H9 (cell line): ENCODE data around the gene PPP1R1B. TPM values are rescaled to one million over a fixed set of nuclear protein-coding genes. Genes with fewer than 3 reads are reported as not detected.

Experiments used
- DNase-seq: peaks from one replicate; pipeline ENCODE4 v3.0.0-alpha.2; 2017
- H2AFZ ChIP-seq: one replicate; pipeline ENCODE4 v1.6.1; 2013; ENCODE audit warnings: mild to moderate bottlenecking, low read length, control low read depth, moderate library complexity
- H2AK5ac ChIP-seq: 2 replicates; pipeline ENCODE4 v1.6.1; 2013; ENCODE audit warnings: low read length, control low read depth, mixed read lengths; ENCODE audit not compliant: insufficient read length
- H2BK120ac ChIP-seq: one replicate; pipeline ENCODE4 v1.6.1; 2013; ENCODE audit warnings: low read depth, mild to moderate bottlenecking, low read length, control low read depth, inconsistent platforms; ENCODE audit not compliant: poor library complexity, severe bottlenecking
- H2BK12ac ChIP-seq: 2 replicates; pipeline ENCODE4 v1.6.1; 2013; ENCODE audit warnings: low read length, control low read depth, mixed read lengths, low read depth; ENCODE audit not compliant: insufficient read length
- H2BK15ac ChIP-seq: 2 replicates; pipeline ENCODE4 v1.6.1; 2013; ENCODE audit warnings: low read depth, low read length, control low read depth
- H2BK20ac ChIP-seq: one replicate; pipeline ENCODE4 v1.6.1; 2013; ENCODE audit warnings: low read depth, mild to moderate bottlenecking, low read length, control low read depth, inconsistent platforms; ENCODE audit not compliant: poor library complexity, severe bottlenecking
- H2BK5ac ChIP-seq: 2 replicates; pipeline ENCODE4 v1.6.1; 2013; ENCODE audit warnings: low read length, control low read depth, mixed read lengths; ENCODE audit not compliant: insufficient read length
- H3K14ac ChIP-seq: 2 replicates; pipeline ENCODE4 v1.6.1; 2013; ENCODE audit warnings: low read length, control low read depth; ENCODE audit not compliant: insufficient read depth
- H3K18ac ChIP-seq: 2 replicates; pipeline ENCODE4 v1.6.1; 2013; ENCODE audit warnings: low read depth, mild to moderate bottlenecking, mixed read lengths, low read length, control low read depth; ENCODE audit not compliant: insufficient read length
- H3K23ac ChIP-seq: 2 replicates; pipeline ENCODE4 v1.6.1; 2013; ENCODE audit warnings: low read length, control low read depth, mixed read lengths, low read depth; ENCODE audit not compliant: insufficient read length
- H3K23me2 ChIP-seq: 2 replicates; pipeline ENCODE4 v1.6.1; 2013; ENCODE audit warnings: low read depth, mild to moderate bottlenecking, mixed read lengths, low read length, control low read depth; ENCODE audit not compliant: insufficient read length, poor library complexity, severe bottlenecking
- H3K27ac ChIP-seq: 2 replicates; pipeline ENCODE4 v1.5.1; 2013; ENCODE audit warnings: low read length, control low read depth, mixed read lengths, low read depth; ENCODE audit not compliant: insufficient read length
- H3K27me3 ChIP-seq: 2 replicates; pipeline ENCODE4 v1.6.1; 2013; ENCODE audit warnings: low read length, control low read depth, inconsistent platforms; ENCODE audit not compliant: insufficient read depth
- H3K4ac ChIP-seq: 2 replicates; pipeline ENCODE4 v1.6.1; 2013; ENCODE audit warnings: low read depth, mild to moderate bottlenecking, control low read depth, inconsistent platforms, low read length, moderate library complexity
- H3K4me1 ChIP-seq: 2 replicates; pipeline ENCODE4 v1.6.1; 2013; ENCODE audit warnings: low read length, control low read depth, inconsistent platforms; ENCODE audit not compliant: insufficient read depth
- H3K4me2 ChIP-seq: 2 replicates; pipeline ENCODE4 v1.6.1; 2013; ENCODE audit warnings: low read length, control low read depth, mixed read lengths; ENCODE audit not compliant: insufficient read length, insufficient read depth
- H3K56ac ChIP-seq: 2 replicates; pipeline ENCODE4 v1.6.1; 2013; ENCODE audit warnings: low read depth, mild to moderate bottlenecking, mixed read lengths, low read length, control low read depth; ENCODE audit not compliant: insufficient read length
- H3K79me1 ChIP-seq: 2 replicates; pipeline ENCODE4 v1.6.1; 2013; ENCODE audit warnings: low read depth, mild to moderate bottlenecking, moderate library complexity, low read length, control low read depth, inconsistent platforms; ENCODE audit not compliant: insufficient read depth, poor library complexity, severe bottlenecking
- H3K79me2 ChIP-seq: 2 replicates; pipeline ENCODE4 v1.6.1; 2013; ENCODE audit warnings: low read length, control low read depth, inconsistent platforms; ENCODE audit not compliant: insufficient read depth
- H3K9ac ChIP-seq: 2 replicates; pipeline ENCODE4 v1.6.1; 2013; ENCODE audit warnings: low read length, control low read depth, mixed read lengths; ENCODE audit not compliant: insufficient read length; ENCODE audit errors: extremely low read depth
- H3K9me3 ChIP-seq: one replicate; pipeline ENCODE4 v1.6.1; 2013; ENCODE audit warnings: low read depth, low read length, inconsistent platforms; ENCODE audit not compliant: control insufficient read depth
- H3T11ph ChIP-seq: one replicate; pipeline ENCODE4 v1.6.1; 2013; ENCODE audit warnings: mild to moderate bottlenecking, low read length, control low read depth, inconsistent platforms
- H4K20me1 ChIP-seq: one replicate; pipeline ENCODE4 v1.6.1; 2013; ENCODE audit not compliant: control insufficient read depth, insufficient read length, insufficient read depth
- H4K5ac ChIP-seq: 2 replicates; pipeline ENCODE4 v1.6.1; 2013; ENCODE audit warnings: low read depth, mild to moderate bottlenecking, mixed read lengths, low read length, control low read depth; ENCODE audit not compliant: insufficient read length
- H4K8ac ChIP-seq: replicated peaks from 2 replicates; pipeline ENCODE4 v1.6.1; 2013; ENCODE audit warnings: low read length, control low read depth, mixed read lengths, low read depth; ENCODE audit not compliant: insufficient read length
- H4K91ac ChIP-seq: 2 replicates; pipeline ENCODE4 v1.6.1; 2013; ENCODE audit warnings: low read depth, mild to moderate bottlenecking, moderate library complexity, mixed read lengths, low read length, control low read depth; ENCODE audit not compliant: insufficient read length
- H3K27ac Mint-ChIP-seq, 3 experiments: 2 replicates in 2 of 3; 3 replicates in 1 of 3; pipeline ENCODE4 v1.8.0; 2020 to 2021; ENCODE audit warnings: mixed read lengths in 3 of 3, mild to moderate bottlenecking in 1 of 3, moderate library complexity in 1 of 3
- H3K27me3 Mint-ChIP-seq: 2 replicates; pipeline ENCODE4 v1.8.0; 2021; ENCODE audit warnings: low read depth, mild to moderate bottlenecking, moderate library complexity, mixed read lengths
- H3K36me3 Mint-ChIP-seq, 3 experiments: 2 replicates in 2 of 3; 3 replicates in 1 of 3; pipeline ENCODE4 v1.8.0; 2020 to 2021; ENCODE audit warnings: low read depth in 3 of 3, mixed read lengths in 3 of 3; ENCODE audit not compliant: insufficient read depth in 1 of 3
- H3K4me1 Mint-ChIP-seq, 2 experiments: 2 replicates each; pipeline ENCODE4 v1.8.0; 2020; ENCODE audit warnings: mixed read lengths in 2 of 2
- H3K4me3 Mint-ChIP-seq, 2 experiments: 2 replicates in 1 of 2; 3 replicates in 1 of 2; pipeline ENCODE4 v1.8.0; 2020 to 2021; ENCODE audit warnings: mild to moderate bottlenecking in 2 of 2, mixed read lengths in 2 of 2, moderate library complexity in 1 of 2
- H3K9me3 Mint-ChIP-seq, 2 experiments: 2 replicates in 1 of 2; 3 replicates in 1 of 2; pipeline ENCODE4 v1.8.0; 2020; ENCODE audit warnings: mild to moderate bottlenecking in 2 of 2, mixed read lengths in 2 of 2, moderate library complexity in 1 of 2
- CTCF ChIP-seq: fragments of 200-600 bp; sonication (generic); conservative IDR thresholded peaks from 3 replicates; pipeline ENCODE4 v1.8.0; 2021; ENCODE audit warnings: antibody characterized with exemption, mild to moderate bottlenecking
- WGBS: extraction: QIAGEN DNeasy Blood & Tissue Kit; methylation state at CpG from one replicate; pipeline ENCODE4 v1.1.7; 2013; ENCODE audit warnings: missing lambda C conversion rate, low lambda C conversion rate, mixed read lengths; ENCODE audit not compliant: insufficient read length; ENCODE audit errors: extremely low coverage; 5-methylcytosine and 5-hydroxymethylcytosine counted together
- total RNA-seq: library from RNA; stranded (reverse); gene quantifications from 2 replicates; pipeline ENCODE4 v1.2.1, GENCODE V29; 2021

Gene PPP1R1B
- total RNA-seq, 1 experiment from 2014 or later: 15.5 TPM

- H3K4me1 ChIP-seq: peaks cover 8% of the 10 kb centered on the region; the same call in 1 of the 2 replicates
- H3K18ac ChIP-seq: no peak overlapping the region
- peak; percentile 86 for DNase-seq
- H3K4me1 Mint-ChIP-seq: peaks cover 17 to 36% of the 10 kb centered on the region in 2 experiments
- no peak overlapping the region for H3K27ac ChIP-seq
- H4K91ac ChIP-seq: no peak overlapping the region
- H2BK15ac ChIP-seq: no peak overlapping the region
- no peak overlapping the region for H3K56ac ChIP-seq
- no peak overlapping the region for H2BK20ac ChIP-seq
- peaks cover 100% of the 10 kb centered on the region for H3K27me3 Mint-ChIP-seq
- peaks cover 2% of the 10 kb centered on the region for H4K20me1 ChIP-seq
- no peaks in the 10 kb centered on the region for H3K9me3 ChIP-seq
- no peak overlapping the region for H4K5ac ChIP-seq
- H2AFZ ChIP-seq: no peak overlapping the region
- H3K4me3 Mint-ChIP-seq: peak overlapping the region in 1 of 2 experiments; percentile 9; a peak in 3 of 5 replicates
- peak overlapping the region; percentile 51 for H3K4me2 ChIP-seq
- H2BK5ac ChIP-seq: no peak overlapping the region
- no peak overlapping the region for H3T11ph ChIP-seq
- H3K9me3 Mint-ChIP-seq: peaks cover 0 to 3% of the 10 kb centered on the region in 2 experiments; a peak in 1 of 5 replicates
- H3K23ac ChIP-seq: no peak overlapping the region
- H3K14ac ChIP-seq: no peak overlapping the region
- no peak overlapping the region for H2BK12ac ChIP-seq
- no peak overlapping the region for H3K4ac ChIP-seq
- peaks cover 3% of the 10 kb centered on the region for H3K23me2 ChIP-seq
- no peak for TF ChIP-seq CTCF
- H3K27ac Mint-ChIP-seq: no peak overlapping the region
- no peak overlapping the region for H2AK5ac ChIP-seq
- H3K36me3 Mint-ChIP-seq: no peaks in the 10 kb centered on the region
- H3K79me1 ChIP-seq: no peaks in the 10 kb centered on the region
- no peaks in the 10 kb centered on the region for H3K79me2 ChIP-seq
- H3K27me3 ChIP-seq: peaks cover 37% of the 10 kb centered on the region
- no peak overlapping the region for H2BK120ac ChIP-seq
- no peak overlapping the region for H4K8ac ChIP-seq
- no peak overlapping the region for H3K9ac ChIP-seq
- no CpG with 5 or more reads among the region's 22 CpGs for WGBS
Observed at GRCh38 chr17:39591958-39592954, 34.5 kb upstream of the PPP1R1B start.
